ENCODE data around the gene KDM4B. TPM values are rescaled to one million over a fixed set of nuclear protein-coding genes. Genes with fewer than 3 reads are reported as not detected.

Gene KDM4B
- total and polyA plus RNA-seq, 10 of the 15 experiments (the other 5 are each of a cell fraction or from before 2014, with no cell fraction given) = 0.47 to 49.6 (median 16.2) TPM

DNA sequence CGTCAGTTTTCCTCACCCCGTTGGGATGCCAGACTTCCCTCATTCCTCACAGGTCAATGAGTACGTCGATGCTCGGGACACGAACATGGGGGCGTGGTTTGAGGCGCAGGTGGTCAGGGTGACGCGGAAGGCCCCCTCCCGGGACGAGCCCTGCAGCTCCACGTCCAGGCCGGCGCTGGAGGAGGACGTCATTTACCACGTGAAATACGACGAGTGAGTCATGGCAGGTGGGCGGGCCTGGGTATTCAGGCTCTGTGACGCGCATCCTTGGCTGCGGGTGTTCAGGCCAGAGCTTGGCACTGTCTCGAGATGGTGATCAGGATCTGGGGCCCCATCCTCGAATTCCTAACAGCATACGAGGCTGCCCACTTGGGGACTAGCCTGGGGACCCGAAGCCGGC, 38.2 kb upstream of the KDM4B start:
- Histone ChIP-seq H3K4me1 (ENCODE audit: control insufficient read depth, insufficient read depth, low read length) (no peaks in the 10 kb centered on the region), H3K4me2 (ENCODE audit: control insufficient read depth, insufficient read depth) (no peak overlapping the region), H3K79me2 (ENCODE audit: control insufficient read depth, insufficient read depth, low read length) (no peaks in the 10 kb centered on the region; the same call in 1 of the 2 replicates), H2AFZ (ENCODE audit: control insufficient read depth, low read depth, low read length) (no peak overlapping the region), H3K4me3 (no peak overlapping the region), H3K9ac (ENCODE audit: control insufficient read depth, insufficient read depth, low read length) (no peak overlapping the region), H3K27ac (ENCODE audit: control insufficient read depth, insufficient read depth) (no peak overlapping the region), H4K20me1 (ENCODE audit: control insufficient read depth, insufficient read depth) (peaks cover 3% of the 10 kb centered on the region), H3K9me3 (replicated peaks; ENCODE audit: control insufficient read depth, insufficient read depth, low read length) (no peaks in the 10 kb centered on the region), H3K27me3 (replicated peaks in 1 of 2; ENCODE audit: control insufficient read depth in 2 of 2, insufficient read depth in 2 of 2, low read length in 1 of 2) (no peaks in the 10 kb centered on the region), H3K36me3 (ENCODE audit: control insufficient read depth in 2 of 2, insufficient read depth in 2 of 2, low read length in 1 of 2) (peaks cover 12 to 50% of the 10 kb centered on the region in 2 experiments; a peak in 3 of 4 replicates)
- intact Hi-C loops (cut with micrococcal nuclease; ENCODE audit: unreplicated experiment) = no loop called here
- ChIA-PET CTCF (no interaction called here), POLR2A (no interaction called here), RAD21 (ENCODE audit: unreplicated experiment) (no interaction called here), SMC1A (ENCODE audit: uncharacterized antibody, unreplicated experiment) (no interaction called here)
- in situ Hi-C loops (cut with MboI) = no loop called here
- FAIRE-seq = no peak
- BruUV-seq (replicated peaks) = no TSS peak
- WGBS (ENCODE audit: insufficient coverage, insufficient replicate concordance, low lambda C conversion rate, missing lambda C conversion rate) = 96% methylated on average over 28 of the region's 28 CpGs
- DNase-seq (ENCODE audit: low read depth, low spot score) = no peak
- no peak for ATAC-seq
- TF ChIP-seq ESRRA (IDR thresholded peaks at IDR 0.05; ENCODE audit: low read length) (no peak), MYB (IDR thresholded peaks at IDR 0.05; ENCODE audit: borderline replicate concordance, low read depth, low read length) (no peak), RFX5 (IDR thresholded peaks at IDR 0.05; ENCODE audit: low read depth, low read length) (no peak)
- TF ChIP-seq, protein P1, sequence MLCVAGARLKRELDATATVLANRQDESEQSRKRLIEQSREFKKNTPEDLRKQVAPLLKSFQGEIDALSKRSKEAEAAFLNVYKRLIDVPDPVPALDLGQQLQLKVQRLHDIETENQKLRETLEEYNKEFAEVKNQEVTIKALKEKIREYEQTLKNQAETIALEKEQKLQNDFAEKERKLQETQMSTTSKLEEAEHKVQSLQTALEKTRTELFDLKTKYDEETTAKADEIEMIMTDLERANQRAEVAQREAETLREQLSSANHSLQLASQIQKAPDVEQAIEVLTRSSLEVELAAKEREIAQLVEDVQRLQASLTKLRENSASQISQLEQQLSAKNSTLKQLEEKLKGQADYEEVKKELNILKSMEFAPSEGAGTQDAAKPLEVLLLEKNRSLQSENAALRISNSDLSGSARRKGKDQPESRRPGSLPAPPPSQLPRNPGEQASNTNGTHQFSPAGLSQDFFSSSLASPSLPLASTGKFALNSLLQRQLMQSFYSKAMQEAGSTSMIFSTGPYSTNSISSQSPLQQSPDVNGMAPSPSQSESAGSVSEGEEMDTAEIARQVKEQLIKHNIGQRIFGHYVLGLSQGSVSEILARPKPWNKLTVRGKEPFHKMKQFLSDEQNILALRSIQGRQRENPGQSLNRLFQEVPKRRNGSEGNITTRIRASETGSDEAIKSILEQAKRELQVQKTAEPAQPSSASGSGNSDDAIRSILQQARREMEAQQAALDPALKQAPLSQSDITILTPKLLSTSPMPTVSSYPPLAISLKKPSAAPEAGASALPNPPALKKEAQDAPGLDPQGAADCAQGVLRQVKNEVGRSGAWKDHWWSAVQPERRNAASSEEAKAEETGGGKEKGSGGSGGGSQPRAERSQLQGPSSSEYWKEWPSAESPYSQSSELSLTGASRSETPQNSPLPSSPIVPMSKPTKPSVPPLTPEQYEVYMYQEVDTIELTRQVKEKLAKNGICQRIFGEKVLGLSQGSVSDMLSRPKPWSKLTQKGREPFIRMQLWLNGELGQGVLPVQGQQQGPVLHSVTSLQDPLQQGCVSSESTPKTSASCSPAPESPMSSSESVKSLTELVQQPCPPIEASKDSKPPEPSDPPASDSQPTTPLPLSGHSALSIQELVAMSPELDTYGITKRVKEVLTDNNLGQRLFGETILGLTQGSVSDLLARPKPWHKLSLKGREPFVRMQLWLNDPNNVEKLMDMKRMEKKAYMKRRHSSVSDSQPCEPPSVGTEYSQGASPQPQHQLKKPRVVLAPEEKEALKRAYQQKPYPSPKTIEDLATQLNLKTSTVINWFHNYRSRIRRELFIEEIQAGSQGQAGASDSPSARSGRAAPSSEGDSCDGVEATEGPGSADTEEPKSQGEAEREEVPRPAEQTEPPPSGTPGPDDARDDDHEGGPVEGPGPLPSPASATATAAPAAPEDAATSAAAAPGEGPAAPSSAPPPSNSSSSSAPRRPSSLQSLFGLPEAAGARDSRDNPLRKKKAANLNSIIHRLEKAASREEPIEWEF (IDR thresholded peaks at IDR 0.05; ENCODE audit: insufficient replicate concordance, low read depth, low read length) = no peak

Measured in GM12878 (cell line).